Left cardiac atrium (tissue), 4 donors: Measurements from ENCODE around the gene FEZF2. TPM values are rescaled to one million over a fixed set of nuclear protein-coding genes. Genes with fewer than 3 reads are reported as not detected.

ENCODE experiments used
- ATAC-seq, 2 donors: fragments of 200-7000 bp; cut with Tn5 transposase; one replicate each; pipeline ENCODE4 v1.9.1; 2020; ENCODE audit warnings: mild to moderate bottlenecking in 2 of 2, moderate library complexity in 2 of 2
- DNase-seq: peaks from one replicate; pipeline ENCODE4 v3.0.0-alpha.2; 2020
- intact Hi-C, 2 donors: fragments of 100-400 bp; cut with DNase I; formaldehyde crosslinking; loops; one replicate each; pipeline versions ENCODE4 v1.14.1 to v1.15.1; 2022 to 2023
- long read RNA-seq: library from polyadenylated mRNA; unstranded; transcript quantifications from one replicate; pipeline ENCODE4 v2.0.0, GENCODE V29; 2021
- total RNA-seq, 2 donors: library from RNA; stranded (reverse); fragmentation: NEBNext Ultra II Directional; extraction: Animal tissue kit (Norgen Biotek cat#: 25700); gene quantifications; one replicate each; pipeline ENCODE4 v1.2.1, GENCODE V29; 2021
- donor health status: DM: no; HTN: yes; CAD: no.
- donor health status: DM: no; HTN: yes; CAD: no; lungs with severe emphysema.
- donor health status: DM: yes; HTN: yes; CAD: no.
- donor health status: Dilated cardiomyopathy.

The FEZF2 gene
- not detected for total RNA-seq
- long read RNA-seq, result 0 reads

GRCh38 chr3:62373215-62373614, at the start of gene FEZF2:
Gene FEZF2, minus strand, starts transcription at chr3:62373550. Its CDS starts 682 bp downstream, at chr3:62372868.
- DNase-seq, result no peak
- intact Hi-C loops, result no loop called here
- ATAC-seq, result no peak

DNA sequence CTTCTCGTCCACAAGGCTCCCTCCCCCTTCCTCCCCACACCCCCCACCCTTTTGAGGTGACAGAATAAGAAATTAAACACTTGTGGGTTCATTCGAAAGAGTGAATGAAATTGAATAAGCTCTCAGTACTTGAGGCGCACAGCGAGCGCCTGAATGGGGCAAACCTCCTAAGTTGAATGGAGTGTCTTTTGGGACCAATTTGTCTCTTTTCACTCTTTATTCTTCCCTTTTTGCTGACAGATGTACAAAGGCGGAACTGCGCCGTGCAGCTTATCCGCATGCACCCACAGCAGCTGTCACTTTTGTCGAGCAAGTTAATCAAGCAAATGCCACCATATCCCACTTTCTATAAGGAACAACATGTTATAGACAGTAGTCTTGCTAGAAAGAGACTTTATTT, 47.9 kb upstream of the FEZF2 start:
- intact Hi-C loops, result no loop called here
- ATAC-seq (no peak), DNase-seq (no peak)

- intact Hi-C loops, result no loop called here
- ATAC-seq, result no peak
- DNase-seq, result no peak
These were observed 42.8 kb upstream of the FEZF2 start for GRCh38 chr3:62416144-62416543.

- intact Hi-C loops, result no loop called here
- DNase-seq, result no peak
- ATAC-seq, result no peak
These were observed 42.0 kb upstream of the FEZF2 start for GRCh38 chr3:62415312-62415801.

DNA sequence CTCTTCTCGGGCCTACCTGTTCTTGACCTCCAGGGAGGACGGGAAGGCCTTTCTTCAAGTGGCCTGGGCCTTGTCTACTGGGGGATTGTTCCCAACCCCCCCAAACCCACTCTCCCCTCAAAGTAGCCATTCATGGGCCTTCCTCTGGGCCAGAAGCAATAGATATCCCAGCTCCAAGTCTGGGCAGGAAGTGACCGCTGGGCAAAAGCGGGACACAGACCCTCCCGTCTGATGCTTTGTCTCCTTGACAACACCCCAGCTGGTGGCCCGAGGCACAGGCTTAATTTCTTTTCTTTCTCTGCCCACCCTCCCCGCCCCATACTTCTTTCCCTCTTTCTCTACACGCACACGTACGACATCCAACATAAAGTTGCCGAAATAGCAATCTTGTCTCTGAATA, 41.4 kb upstream of the FEZF2 start:
- ATAC-seq (no peak), DNase-seq (no peak)
- intact Hi-C loops, result no loop called here

GRCh38 chr3:62413687-62414086, 40.3 kb upstream of the FEZF2 start:
- no peak for ATAC-seq
- no peak for DNase-seq
- intact Hi-C loops, result no loop called here

- DNase-seq, result no peak
- no peak for ATAC-seq
- intact Hi-C loops, result no loop called here
These were observed 33.6 kb upstream of the FEZF2 start for GRCh38 chr3:62406945-62407344.

GRCh38 chr3:62405566-62405965, 32.2 kb upstream of the FEZF2 start:
- no peak for DNase-seq
- no peak for ATAC-seq
- intact Hi-C loops, result no loop called here

DNA sequence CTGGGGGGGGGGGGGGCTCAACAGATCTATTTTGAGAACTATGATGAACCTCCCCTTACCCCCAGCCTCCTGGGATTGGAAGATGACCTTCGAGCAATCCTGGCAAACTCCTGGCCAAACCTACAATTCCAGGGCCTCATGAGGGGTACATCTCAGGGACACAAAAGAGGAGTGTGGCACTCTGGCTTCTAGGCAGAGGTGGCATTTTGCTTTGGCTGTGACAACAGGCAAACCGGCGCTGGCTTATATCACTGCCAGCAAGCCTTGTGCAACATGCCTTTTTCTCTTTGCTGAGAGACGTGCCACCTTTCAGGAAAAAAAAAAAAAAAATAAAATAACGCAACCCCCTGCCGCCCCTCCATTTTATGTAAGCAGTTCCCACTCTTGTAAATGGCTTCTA, 31.8 kb upstream of the FEZF2 start:
- no peak for DNase-seq
- no peak for ATAC-seq
- intact Hi-C loops, result no loop called here

GRCh38 chr3:62404321-62404720, 31.0 kb upstream of the FEZF2 start:
- no peak for ATAC-seq
- DNase-seq, result no peak
- intact Hi-C loops, result no loop called here

GRCh38 chr3:62403765-62404164, 30.4 kb upstream of the FEZF2 start:
- ATAC-seq (no peak), DNase-seq (no peak)
- intact Hi-C loops, result no loop called here

- no peak for ATAC-seq
- intact Hi-C loops, result no loop called here
These were observed 19.4 kb upstream of the FEZF2 start for GRCh38 chr3:62392626-62393292.

GRCh38 chr3:62387251-62387650, 13.9 kb upstream of the FEZF2 start:
- DNase-seq (no peak), ATAC-seq (no peak)
- intact Hi-C loops, result no loop called here

More at GRCh38 chr3:62392626-62393292, 19.4 kb upstream of the FEZF2 start:
- no peak for DNase-seq

GRCh38 chr3:62379321-62379798, 6.0 kb upstream of the FEZF2 start:
- intact Hi-C loops, result no loop called here
- ATAC-seq, result no peak

GRCh38 chr3:62378921-62379320, 5.6 kb upstream of the FEZF2 start:
- ATAC-seq, result no peak
- no peak for DNase-seq
- intact Hi-C loops, result no loop called here

More at GRCh38 chr3:62379321-62379798, 6.0 kb upstream of the FEZF2 start:
- DNase-seq, result no peak

- DNase-seq (no peak), ATAC-seq (no peak)
- intact Hi-C loops, result no loop called here
These were observed 5.0 kb upstream of the FEZF2 start for GRCh38 chr3:62378311-62378789.

- DNase-seq, result no peak
- no peak for ATAC-seq
- intact Hi-C loops, result no loop called here
These were observed 3.8 kb upstream of the FEZF2 start for GRCh38 chr3:62376906-62377877.

- ATAC-seq (no peak), DNase-seq (no peak)
These were observed 3.0 kb upstream of the FEZF2 start for GRCh38 chr3:62376454-62376720.

DNA sequence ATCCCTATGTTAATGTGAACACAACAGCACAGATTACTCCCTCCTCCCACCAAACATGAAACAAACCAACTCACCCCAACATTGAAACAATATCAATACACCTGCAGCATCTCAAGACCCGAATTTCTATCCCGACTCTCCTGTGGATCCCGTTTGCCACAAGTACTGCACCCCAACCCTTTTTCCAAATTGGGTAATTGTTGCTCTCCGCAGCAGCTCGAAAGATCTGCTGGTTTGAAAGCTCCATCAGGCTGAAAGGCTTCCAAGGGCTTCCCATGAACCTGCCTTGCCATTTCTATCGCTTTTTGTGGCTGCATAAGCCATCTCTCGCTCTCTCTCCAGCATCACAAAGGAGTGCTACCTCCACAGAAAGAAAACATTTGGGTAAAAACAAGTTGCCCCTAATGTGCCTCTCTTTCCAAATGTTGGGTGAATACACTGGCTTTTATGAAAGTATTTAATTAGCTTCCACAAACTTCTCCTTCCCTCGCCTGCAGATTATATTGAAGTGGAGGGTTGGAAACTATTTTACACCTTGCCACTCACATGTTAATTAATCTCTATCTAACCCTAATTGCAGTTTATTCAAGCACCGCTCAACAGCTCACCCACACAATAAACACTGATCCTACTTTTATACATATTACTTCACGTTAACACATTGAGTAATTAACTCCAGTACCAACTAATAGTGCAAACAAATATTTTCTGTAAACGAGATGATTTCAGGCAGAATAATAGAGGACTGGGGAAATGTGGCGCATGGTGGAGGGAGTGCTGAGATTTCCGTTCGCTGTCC, 2.5 kb upstream of the FEZF2 start:
- ATAC-seq (no peak), DNase-seq (no peak)
- intact Hi-C loops, result no loop called here

More at GRCh38 chr3:62376454-62376720, 3.0 kb upstream of the FEZF2 start:
- intact Hi-C loops, result no loop called here
